GM13976 (cell line): ENCODE data around the gene GRAMD4.

Experiments
- DNase-seq: peaks from one replicate; pipeline ENCODE4 v3.0.0; 2012; ENCODE audit warnings: low spot score
- CTCF ChIP-seq: IDR thresholded peaks from 2 replicates; pipeline ENCODE4 v1.5.1; 2012; ENCODE audit warnings: borderline replicate concordance, mild to moderate bottlenecking; ENCODE audit not compliant: insufficient read depth; ENCODE audit errors: extremely low read depth, missing control alignments, control extremely low read depth
- in situ Hi-C: fragments of 300-500 bp; cut with MboI; formaldehyde crosslinking; loops from one replicate; pipeline ENCODE4 v1.12.0; 2022; ENCODE audit warnings: low sequenced_read_pairs, mixed read lengths, inconsistent platforms; ENCODE audit not compliant: unreplicated experiment

The GRAMD4 gene

DNA sequence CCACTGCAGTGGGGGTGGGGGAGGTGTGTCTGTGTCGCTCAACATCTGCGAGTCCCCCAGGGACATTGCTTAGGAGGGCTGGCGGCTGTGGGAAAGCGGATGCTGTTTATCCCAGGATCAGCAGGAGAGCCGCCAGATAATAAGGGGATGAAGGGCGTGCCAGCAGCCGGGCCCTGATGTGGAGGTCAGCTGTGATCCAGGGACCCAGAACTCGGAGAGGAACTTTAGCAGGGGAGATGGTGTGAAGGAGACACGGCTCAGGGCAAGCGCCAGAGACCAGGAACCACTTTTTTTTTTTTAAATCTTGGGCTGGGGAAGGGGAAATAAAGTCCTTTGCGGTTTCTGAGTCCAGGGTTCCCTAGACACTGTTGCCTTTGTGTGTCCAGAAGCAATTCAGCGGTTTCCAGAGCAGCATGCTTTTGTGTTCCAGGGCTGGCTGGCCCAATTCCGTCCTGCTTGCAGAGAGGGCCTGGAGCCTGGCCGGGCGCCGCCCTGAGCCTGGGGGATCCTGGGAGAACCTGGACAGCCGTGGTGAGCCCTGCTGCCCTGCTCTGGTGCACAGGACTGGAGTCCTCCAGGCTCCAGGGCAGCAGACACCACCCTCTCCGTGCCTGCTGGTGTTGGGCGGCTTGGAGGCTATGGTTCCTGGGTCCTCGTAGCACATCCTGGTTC, at the start of gene GRAMD4:
TSS of gene GRAMD4 (plus strand) at position 557 of the 672 bp plus-strand sequence. CDS start 6,414 bp downstream, outside the sequence.
- DNase-seq = no peak
- no peak for TF ChIP-seq CTCF
- in situ Hi-C loops = no loop called here

DNA sequence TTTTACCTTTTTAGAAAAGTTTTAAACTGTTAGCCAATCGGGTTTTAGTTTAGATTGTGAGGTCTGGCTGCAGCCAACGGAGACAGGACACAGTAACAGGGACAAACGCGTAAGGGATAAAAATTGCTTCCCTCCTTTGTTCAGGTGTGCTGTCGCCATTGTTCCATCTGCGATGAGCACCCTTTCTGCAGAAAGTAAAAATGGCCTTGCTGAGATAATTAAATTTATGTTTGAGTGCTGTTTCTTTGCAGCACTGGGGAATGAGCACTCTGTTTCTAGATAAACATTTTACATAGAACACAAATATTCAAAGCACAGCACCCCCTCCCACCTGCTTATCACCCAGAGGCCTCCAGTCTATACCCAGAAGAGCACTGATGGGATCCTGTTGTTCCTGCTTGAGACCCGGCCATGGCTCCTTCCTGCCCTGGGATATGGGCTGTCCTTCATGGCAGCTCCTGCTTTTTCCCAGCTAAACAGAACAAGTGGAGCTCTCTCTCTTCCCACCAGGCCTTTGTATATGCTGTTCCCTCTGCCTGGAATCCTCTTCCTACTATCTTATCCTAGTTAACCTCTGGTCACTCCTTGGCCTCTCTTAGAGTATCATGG, 48.4 kb upstream of the GRAMD4 start:
- no peak for TF ChIP-seq CTCF
- no peak for DNase-seq
- in situ Hi-C loops = no loop called here

- in situ Hi-C loops = no loop called here
- no peak for TF ChIP-seq CTCF
- no peak for DNase-seq
Observed at GRCh38 chr22:46572911-46573780, 47.0 kb upstream of the GRAMD4 start.

- in situ Hi-C loops = no loop called here
- DNase-seq = no peak
- no peak for TF ChIP-seq CTCF
Observed at GRCh38 chr22:46573781-46574437, 46.3 kb upstream of the GRAMD4 start.

GRCh38 chr22:46574438-46574992, 45.7 kb upstream of the GRAMD4 start:
- DNase-seq = no peak
- in situ Hi-C loops = no loop called here
- TF ChIP-seq CTCF = no peak

GRCh38 chr22:46574993-46575910, 44.9 kb upstream of the GRAMD4 start:
- TF ChIP-seq CTCF = no peak
- in situ Hi-C loops = no loop called here
- DNase-seq = no peak
